ENCODE results near the gene CTNND2. TPM values are rescaled to one million over a fixed set of nuclear protein-coding genes. Genes with fewer than 3 reads are reported as not detected.

Gene CTNND2
- total RNA-seq, 1 donor from 2014 or later, result not detected

DNA sequence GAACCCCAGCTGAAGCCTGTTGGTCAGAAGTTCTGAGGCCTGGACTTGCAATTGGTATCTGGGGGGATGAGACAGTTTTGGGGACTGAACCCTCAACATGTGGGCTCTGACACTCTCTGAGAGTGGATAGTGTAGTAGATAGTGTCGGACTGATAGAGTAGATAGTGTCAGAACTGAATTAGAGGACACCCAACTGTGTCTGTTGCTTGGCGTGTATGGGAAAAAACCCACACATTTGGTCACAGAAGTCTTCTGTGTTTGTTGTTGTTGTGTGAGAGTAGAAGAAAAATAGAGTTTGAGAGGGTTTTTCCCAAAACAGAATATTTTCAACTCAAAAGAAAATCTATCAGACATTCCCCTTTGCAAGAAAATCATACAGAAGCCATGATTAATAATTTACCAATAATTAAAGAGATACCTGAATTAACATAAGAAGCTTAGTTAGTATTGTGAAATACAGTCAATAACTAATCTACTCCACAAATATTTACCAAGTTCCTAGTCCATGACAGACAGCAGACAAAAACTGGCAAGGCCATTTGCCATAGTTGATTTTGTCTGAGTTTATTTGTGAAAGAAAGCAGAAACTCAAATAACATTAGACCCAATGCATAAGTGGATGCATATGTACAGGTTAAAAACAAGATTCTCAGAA is 170.9 kb downstream of the CTNND2 start:
- H3K4me3 Mint-ChIP-seq (ENCODE audit: low read depth), result no peak overlapping the region
- DNase-seq (ENCODE audit: low spot score), result no peak
- H3K27ac Mint-ChIP-seq, result no peak overlapping the region
- no peaks in the 10 kb centered on the region for H3K36me3 Mint-ChIP-seq (ENCODE audit: low read depth)
- intact Hi-C loops (cut with micrococcal nuclease), result no loop called here
- H3K4me1 Mint-ChIP-seq (ENCODE audit: low read depth), result no peaks in the 10 kb centered on the region
- H3K9me3 Mint-ChIP-seq, result peaks cover 4% of the 10 kb centered on the region
- no peaks in the 10 kb centered on the region for H3K27me3 Mint-ChIP-seq (ENCODE audit: low read depth)

DNA sequence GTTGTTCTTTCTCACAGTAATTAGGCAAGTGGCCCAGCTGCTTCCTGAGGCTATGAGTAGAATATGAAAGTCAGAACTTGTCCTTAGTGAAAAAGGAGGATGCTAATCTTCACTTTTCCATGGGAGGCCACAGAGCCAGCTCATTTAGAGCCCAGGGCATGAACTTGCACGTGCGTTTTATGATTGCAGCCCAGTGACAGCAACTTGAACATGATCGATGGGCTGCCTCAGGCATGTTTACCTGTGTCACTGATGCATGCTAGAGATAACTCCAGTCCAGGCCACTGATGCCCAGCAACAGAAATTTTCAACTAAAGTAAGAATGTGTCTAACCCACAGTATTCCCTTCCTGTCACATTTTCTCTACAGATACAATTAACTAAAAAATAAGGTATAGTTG is 179.3 kb downstream of the CTNND2 start:
- H3K27ac Mint-ChIP-seq, result no peak overlapping the region
- H3K4me1 Mint-ChIP-seq (ENCODE audit: low read depth), result no peaks in the 10 kb centered on the region
- H3K27me3 Mint-ChIP-seq (ENCODE audit: low read depth), result no peaks in the 10 kb centered on the region
- intact Hi-C loops (cut with micrococcal nuclease), result no loop called here
- H3K36me3 Mint-ChIP-seq (ENCODE audit: low read depth), result no peaks in the 10 kb centered on the region
- H3K4me3 Mint-ChIP-seq (ENCODE audit: low read depth), result no peak overlapping the region
- H3K9me3 Mint-ChIP-seq, result peaks cover 4% of the 10 kb centered on the region
- DNase-seq (ENCODE audit: low spot score), result no peak

DNA sequence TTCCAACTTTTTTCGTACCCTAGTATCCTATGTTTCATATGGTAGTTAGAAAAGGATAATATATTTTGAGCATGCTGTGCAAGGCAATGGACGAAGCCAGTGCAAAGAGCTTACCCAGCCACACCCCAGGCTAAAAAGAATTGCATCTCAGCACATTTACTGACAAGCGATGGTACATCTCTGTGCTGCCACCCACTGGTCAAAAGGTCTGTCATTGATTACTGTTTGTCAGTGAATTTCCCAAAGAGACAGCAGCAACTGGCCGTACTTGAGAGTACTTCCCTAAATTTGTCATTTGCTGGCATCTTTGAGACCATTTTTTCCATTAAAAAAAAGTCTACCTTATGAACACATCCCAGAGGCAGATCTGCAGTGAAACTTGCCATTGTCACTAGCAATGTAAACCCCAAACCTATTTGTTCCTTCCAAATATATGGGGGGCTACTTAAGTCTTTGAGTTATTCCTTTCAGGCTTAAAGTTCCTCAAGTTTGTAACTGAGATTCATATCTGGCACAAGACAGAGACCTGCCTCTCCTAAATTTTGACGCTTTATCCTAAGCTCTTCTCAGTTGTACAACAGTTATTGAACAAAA is 184.3 kb downstream of the CTNND2 start:
- Mint-ChIP-seq H3K9me3 (peaks cover 8% of the 10 kb centered on the region), H3K4me3 (ENCODE audit: low read depth) (no peak overlapping the region), H3K27ac (no peak overlapping the region), H3K36me3 (ENCODE audit: low read depth) (no peaks in the 10 kb centered on the region), H3K4me1 (ENCODE audit: low read depth) (no peaks in the 10 kb centered on the region), H3K27me3 (ENCODE audit: low read depth) (no peaks in the 10 kb centered on the region)
- intact Hi-C loops (cut with micrococcal nuclease), result no loop called here
- no peak for DNase-seq (ENCODE audit: low spot score)

DNA sequence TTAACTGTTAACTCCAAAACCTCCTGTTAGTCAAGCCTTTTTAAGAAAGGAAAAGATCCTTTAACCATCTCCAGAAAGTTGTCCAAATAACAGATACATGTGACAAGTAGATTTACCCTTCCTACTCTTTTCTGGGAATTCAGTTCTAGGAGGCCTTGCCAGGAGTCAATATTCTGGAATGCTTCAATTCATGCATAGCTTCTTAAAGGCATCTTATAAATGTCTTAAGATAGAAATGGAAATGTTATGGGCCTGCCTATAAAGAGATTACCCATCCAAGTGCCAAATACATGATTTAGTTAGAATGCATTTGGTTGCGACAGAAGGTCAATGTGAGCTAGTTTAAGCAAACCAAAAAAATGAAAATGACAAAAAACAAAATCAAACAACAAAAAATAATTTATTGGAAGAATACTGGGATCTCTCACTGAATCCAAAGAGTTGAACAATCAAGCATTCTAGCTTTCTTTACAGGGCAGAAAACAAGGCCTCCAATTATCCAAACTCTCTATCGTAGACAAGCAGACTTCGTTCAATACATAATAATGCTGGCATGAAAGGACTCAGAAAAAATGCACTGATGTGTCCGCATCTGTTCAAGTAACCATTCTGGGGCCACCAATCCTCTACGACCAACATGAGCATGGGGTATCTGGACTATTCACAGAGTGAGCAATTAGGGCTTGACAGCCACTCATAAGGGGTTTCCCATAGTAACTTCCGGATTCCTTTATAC is 188.6 kb downstream of the CTNND2 start:
- no peak overlapping the region for H3K4me3 Mint-ChIP-seq (ENCODE audit: low read depth)
- no peaks in the 10 kb centered on the region for H3K27me3 Mint-ChIP-seq (ENCODE audit: low read depth)
- no peak for DNase-seq (ENCODE audit: low spot score)
- H3K4me1 Mint-ChIP-seq (ENCODE audit: low read depth), result no peaks in the 10 kb centered on the region
- H3K36me3 Mint-ChIP-seq (ENCODE audit: low read depth), result no peaks in the 10 kb centered on the region
- intact Hi-C loops (cut with micrococcal nuclease), result no loop called here
- H3K9me3 Mint-ChIP-seq, result peaks cover 7% of the 10 kb centered on the region
- H3K27ac Mint-ChIP-seq, result no peak overlapping the region

DNA sequence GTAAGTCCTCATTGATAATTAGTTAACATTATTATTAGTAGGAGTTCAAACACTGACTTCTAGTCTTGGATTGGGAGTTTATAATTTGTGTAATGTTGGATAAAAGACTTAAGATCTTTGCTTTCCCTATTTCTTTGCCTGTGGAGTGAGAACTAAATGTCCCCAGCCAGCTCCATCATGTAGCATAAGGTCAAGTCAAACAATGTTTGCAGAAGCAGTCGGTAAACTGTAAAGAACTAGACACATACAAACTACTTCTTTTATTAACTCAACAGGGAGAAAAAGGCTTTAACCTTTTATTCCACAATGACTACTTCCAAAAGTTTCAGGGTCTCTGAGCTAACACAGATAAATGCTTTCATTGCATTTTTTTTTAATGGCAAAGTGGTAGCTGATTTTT is 192.3 kb downstream of the CTNND2 start:
- intact Hi-C loops (cut with micrococcal nuclease), result no loop called here
- no peaks in the 10 kb centered on the region for H3K27me3 Mint-ChIP-seq (ENCODE audit: low read depth)
- H3K27ac Mint-ChIP-seq, result no peak overlapping the region
- H3K4me3 Mint-ChIP-seq (ENCODE audit: low read depth), result no peak overlapping the region
- H3K9me3 Mint-ChIP-seq, result peaks cover 3% of the 10 kb centered on the region
- no peak for DNase-seq (ENCODE audit: low spot score)
- H3K36me3 Mint-ChIP-seq (ENCODE audit: low read depth), result no peaks in the 10 kb centered on the region
- no peaks in the 10 kb centered on the region for H3K4me1 Mint-ChIP-seq (ENCODE audit: low read depth)

DNA sequence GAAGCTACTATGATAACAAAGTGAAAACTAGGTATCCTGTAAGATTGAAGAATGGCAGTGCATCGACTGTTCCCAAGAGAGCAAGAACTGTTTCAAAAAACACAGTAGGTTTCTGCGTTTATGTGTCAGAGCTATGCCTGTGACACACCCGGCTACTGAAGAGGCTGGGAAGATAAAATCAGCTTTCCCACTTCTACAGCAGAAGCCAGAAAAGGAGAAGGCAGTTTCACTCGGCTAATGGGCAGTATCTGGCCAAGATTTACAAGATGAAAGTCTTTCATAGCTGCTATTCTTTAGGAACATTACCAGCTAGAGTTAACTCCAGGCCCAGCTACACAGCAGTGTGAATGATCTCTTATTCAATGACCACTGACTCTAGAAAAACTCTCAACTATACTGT is 195.2 kb downstream of the CTNND2 start:
- Mint-ChIP-seq H3K4me1 (ENCODE audit: low read depth) (no peaks in the 10 kb centered on the region), H3K36me3 (ENCODE audit: low read depth) (no peaks in the 10 kb centered on the region), H3K27ac (no peak overlapping the region), H3K27me3 (ENCODE audit: low read depth) (no peaks in the 10 kb centered on the region), H3K9me3 (peaks cover 3% of the 10 kb centered on the region), H3K4me3 (ENCODE audit: low read depth) (no peak overlapping the region)
- intact Hi-C loops (cut with micrococcal nuclease), result no loop called here
- DNase-seq (ENCODE audit: low spot score), result no peak

DNA sequence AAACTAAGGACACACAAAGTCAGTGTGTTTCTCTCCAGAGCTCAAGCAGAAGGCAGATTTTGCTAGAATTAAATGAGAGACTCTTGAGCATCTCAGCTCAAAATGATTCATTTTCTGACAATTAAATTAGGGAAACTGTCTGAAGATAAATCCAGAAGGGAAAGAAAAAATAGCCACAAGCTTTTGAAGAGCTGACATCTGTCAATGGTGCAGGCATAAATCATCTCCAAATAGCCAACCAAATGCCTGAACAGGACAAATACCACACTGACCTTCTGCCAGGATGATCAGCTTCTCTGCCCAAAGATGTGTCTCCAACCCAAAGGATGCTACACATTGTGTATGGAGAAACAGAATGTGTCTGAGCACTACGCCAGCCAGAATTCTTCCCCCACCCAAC is 199.3 kb downstream of the CTNND2 start:
- Mint-ChIP-seq H3K27me3 (ENCODE audit: low read depth) (no peaks in the 10 kb centered on the region), H3K27ac (no peak overlapping the region), H3K36me3 (ENCODE audit: low read depth) (no peaks in the 10 kb centered on the region), H3K4me1 (ENCODE audit: low read depth) (no peaks in the 10 kb centered on the region), H3K9me3 (no peaks in the 10 kb centered on the region), H3K4me3 (ENCODE audit: low read depth) (no peak overlapping the region)
- intact Hi-C loops (cut with micrococcal nuclease), result no loop called here
- DNase-seq (ENCODE audit: low spot score), result no peak

DNA sequence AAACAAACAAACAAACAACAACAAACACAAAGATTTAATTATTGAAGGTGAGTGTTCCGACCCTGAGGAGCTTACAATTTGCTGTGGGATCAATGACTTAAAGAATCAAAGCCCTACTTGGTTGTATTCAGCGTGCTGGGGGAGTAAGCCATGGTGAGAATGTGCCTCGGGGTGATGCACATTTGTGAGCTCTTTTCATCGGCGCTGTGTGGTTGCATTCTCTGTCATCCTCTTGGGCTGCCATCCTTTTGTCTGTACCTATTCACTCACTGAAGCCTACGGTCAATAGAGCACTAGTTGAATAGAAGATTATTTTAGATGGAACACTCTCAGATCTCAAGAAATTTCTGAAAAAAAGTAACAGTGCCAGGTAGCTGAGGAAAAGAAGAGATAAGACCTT is 203.9 kb downstream of the CTNND2 start:
- intact Hi-C loops (cut with micrococcal nuclease), result no loop called here
- Mint-ChIP-seq H3K27me3 (ENCODE audit: low read depth) (no peaks in the 10 kb centered on the region), H3K9me3 (no peaks in the 10 kb centered on the region), H3K4me1 (ENCODE audit: low read depth) (no peaks in the 10 kb centered on the region), H3K36me3 (ENCODE audit: low read depth) (no peaks in the 10 kb centered on the region), H3K4me3 (ENCODE audit: low read depth) (no peak overlapping the region), H3K27ac (no peak overlapping the region)
- no peak for DNase-seq (ENCODE audit: low spot score)

DNA sequence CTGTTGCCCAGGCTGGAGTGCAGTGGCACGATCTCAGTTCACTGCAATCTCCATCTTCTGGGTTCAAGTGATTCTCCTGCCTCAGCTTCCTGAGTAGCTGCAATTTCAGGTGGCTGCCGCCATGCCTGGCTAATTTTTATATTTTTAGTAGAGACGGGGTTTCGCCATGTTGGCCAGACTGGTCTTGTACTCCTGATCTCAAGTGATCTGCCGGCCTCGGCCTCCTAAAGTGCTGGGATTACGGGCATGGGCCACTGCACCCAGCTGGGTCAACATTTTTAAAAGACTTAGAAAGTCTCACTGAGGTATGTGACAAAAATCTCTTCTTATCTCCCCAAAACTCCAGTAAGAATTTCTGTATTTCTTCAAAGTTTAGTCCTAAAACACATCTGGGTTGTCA is 211.6 kb downstream of the CTNND2 start:
- intact Hi-C loops (cut with micrococcal nuclease), result no loop called here
- no peaks in the 10 kb centered on the region for H3K36me3 Mint-ChIP-seq (ENCODE audit: low read depth)
- H3K9me3 Mint-ChIP-seq, result no peaks in the 10 kb centered on the region
- no peak overlapping the region for H3K4me3 Mint-ChIP-seq (ENCODE audit: low read depth)
- H3K27ac Mint-ChIP-seq, result no peak overlapping the region
- DNase-seq (ENCODE audit: low spot score), result no peak
- no peaks in the 10 kb centered on the region for H3K4me1 Mint-ChIP-seq (ENCODE audit: low read depth)
- no peaks in the 10 kb centered on the region for H3K27me3 Mint-ChIP-seq (ENCODE audit: low read depth)

DNA sequence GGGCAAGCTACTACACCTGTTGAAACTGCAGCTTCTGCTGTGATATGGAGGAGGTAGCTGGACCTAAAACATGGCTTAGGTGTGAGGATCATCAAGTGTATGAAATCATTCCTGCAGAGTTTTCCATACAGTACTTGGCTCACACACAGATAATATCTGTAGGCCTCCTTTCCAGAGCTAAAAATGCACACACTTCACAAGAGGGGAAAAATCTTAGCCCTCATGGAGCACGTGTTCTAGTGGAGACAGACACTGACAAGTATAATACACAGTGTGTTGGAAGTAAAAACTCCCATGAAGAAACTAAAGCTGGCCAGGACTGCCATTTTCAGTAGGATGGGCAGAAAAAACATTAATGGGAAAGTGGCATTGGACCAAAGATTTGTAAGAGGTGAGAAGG is 216.7 kb downstream of the CTNND2 start:
- no peaks in the 10 kb centered on the region for H3K4me1 Mint-ChIP-seq (ENCODE audit: low read depth)
- H3K36me3 Mint-ChIP-seq (ENCODE audit: low read depth), result no peaks in the 10 kb centered on the region
- no peak overlapping the region for H3K27ac Mint-ChIP-seq
- intact Hi-C loops (cut with micrococcal nuclease), result no loop called here
- H3K4me3 Mint-ChIP-seq (ENCODE audit: low read depth), result no peak overlapping the region
- peaks cover 5% of the 10 kb centered on the region for H3K9me3 Mint-ChIP-seq
- no peak for DNase-seq (ENCODE audit: low spot score)
- no peaks in the 10 kb centered on the region for H3K27me3 Mint-ChIP-seq (ENCODE audit: low read depth)

DNA sequence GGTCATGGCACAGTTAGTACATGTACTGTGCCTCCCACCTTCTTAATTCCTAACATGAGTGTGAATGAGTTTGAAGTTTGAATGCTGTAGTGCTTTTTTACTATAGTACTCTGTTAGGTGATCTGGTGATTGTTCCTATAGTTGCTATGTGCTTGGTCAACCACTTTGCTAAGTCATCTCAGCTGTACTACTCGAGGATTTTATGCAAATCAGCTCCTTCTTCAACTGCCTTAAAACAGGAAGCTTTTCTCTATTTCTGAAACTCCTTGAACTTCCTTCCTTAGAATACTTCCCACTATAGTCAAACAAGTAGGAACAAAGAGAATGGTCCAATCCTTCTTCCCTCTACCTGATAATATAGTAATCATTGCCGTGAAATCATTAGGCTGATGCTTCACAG is 219.6 kb downstream of the CTNND2 start:
- no peak for DNase-seq (ENCODE audit: low spot score)
- intact Hi-C loops (cut with micrococcal nuclease), result no loop called here
- Mint-ChIP-seq H3K4me3 (ENCODE audit: low read depth) (no peak overlapping the region), H3K4me1 (ENCODE audit: low read depth) (no peaks in the 10 kb centered on the region), H3K27ac (no peak overlapping the region), H3K36me3 (ENCODE audit: low read depth) (no peaks in the 10 kb centered on the region), H3K9me3 (peaks cover 5% of the 10 kb centered on the region), H3K27me3 (ENCODE audit: low read depth) (no peaks in the 10 kb centered on the region)

DNA sequence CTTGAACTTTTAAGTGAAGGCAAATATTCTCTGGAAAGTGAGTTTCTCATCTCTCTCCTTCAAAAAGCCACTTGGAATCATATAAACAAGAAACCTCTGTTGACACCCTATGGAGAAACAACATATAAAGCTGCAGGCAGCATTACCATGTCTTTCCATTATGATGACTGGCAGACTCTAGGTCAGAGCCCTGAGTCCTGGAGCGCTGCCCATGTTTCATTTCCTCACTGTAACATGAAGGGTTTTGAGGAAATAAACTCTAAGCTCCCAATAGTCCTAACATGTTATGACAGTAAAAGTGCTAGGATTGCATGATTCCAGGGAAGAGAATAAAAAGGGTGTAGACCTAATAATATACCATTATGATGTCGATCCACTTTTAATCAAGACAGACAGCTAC is 220.6 kb downstream of the CTNND2 start:
- no peaks in the 10 kb centered on the region for H3K27me3 Mint-ChIP-seq (ENCODE audit: low read depth)
- no peak overlapping the region for H3K27ac Mint-ChIP-seq
- no peak overlapping the region for H3K4me3 Mint-ChIP-seq (ENCODE audit: low read depth)
- H3K9me3 Mint-ChIP-seq, result peaks cover 5% of the 10 kb centered on the region
- no peak for DNase-seq (ENCODE audit: low spot score)
- no peaks in the 10 kb centered on the region for H3K36me3 Mint-ChIP-seq (ENCODE audit: low read depth)
- H3K4me1 Mint-ChIP-seq (ENCODE audit: low read depth), result no peaks in the 10 kb centered on the region
- intact Hi-C loops (cut with micrococcal nuclease), result no loop called here

DNA sequence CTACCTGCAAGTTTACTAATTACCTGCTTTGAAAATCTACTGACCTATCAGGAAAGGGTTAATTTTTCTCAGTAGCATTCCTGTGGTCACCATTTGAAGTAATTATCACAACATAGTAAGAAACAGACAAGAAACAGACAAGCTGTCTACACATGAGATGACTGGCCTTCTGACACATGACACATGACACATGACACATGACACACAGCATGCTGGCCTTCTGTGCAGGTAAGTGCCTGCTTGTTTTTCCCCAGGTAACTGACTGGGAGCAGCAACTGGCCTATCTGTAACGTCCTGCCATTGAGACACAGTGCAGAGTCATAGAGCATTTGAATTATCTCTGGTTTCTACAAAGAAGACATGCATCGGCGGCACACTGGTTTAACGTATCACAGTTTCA is 222.4 kb downstream of the CTNND2 start:
- Mint-ChIP-seq H3K27ac (no peak overlapping the region), H3K27me3 (ENCODE audit: low read depth) (no peaks in the 10 kb centered on the region), H3K9me3 (peaks cover 5% of the 10 kb centered on the region), H3K4me1 (ENCODE audit: low read depth) (no peaks in the 10 kb centered on the region), H3K36me3 (ENCODE audit: low read depth) (no peaks in the 10 kb centered on the region), H3K4me3 (ENCODE audit: low read depth) (no peak overlapping the region)
- DNase-seq (ENCODE audit: low spot score), result no peak
- intact Hi-C loops (cut with micrococcal nuclease), result no loop called here

Data from activated T-helper 2 cell treated with anti-CD3 and anti-CD28 coated beads, Interferon-gamma antibody, Interleukin-2, Interleukin-4, amounts not matched to agents 10 μg/mL and 5 μg/mL and 100 μg/mL, durations not matched to agents 14 hours and 24 hours and 36 hours (primary cell).